ENCODE data around the gene ZNF608.

DNA sequence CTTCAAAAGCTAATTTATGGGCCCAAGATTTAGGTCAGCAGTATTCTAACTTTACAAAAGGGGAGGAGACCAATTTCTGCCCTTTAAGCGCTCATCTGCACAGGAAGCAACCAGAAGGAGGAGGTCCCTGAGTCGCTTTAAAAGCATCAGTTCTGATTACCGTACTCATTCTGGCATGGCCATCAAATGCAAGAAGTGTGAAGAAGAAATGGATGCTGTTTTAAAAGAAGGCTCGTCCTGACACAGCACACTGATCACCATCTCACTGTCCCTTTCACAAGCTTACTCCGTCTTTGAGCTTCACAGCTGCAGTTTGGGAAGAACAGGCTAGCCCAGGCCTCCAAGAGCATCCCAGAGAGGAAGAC, 17.5 kb downstream of the ZNF608 start:
- TF ChIP-seq, protein P1, sequence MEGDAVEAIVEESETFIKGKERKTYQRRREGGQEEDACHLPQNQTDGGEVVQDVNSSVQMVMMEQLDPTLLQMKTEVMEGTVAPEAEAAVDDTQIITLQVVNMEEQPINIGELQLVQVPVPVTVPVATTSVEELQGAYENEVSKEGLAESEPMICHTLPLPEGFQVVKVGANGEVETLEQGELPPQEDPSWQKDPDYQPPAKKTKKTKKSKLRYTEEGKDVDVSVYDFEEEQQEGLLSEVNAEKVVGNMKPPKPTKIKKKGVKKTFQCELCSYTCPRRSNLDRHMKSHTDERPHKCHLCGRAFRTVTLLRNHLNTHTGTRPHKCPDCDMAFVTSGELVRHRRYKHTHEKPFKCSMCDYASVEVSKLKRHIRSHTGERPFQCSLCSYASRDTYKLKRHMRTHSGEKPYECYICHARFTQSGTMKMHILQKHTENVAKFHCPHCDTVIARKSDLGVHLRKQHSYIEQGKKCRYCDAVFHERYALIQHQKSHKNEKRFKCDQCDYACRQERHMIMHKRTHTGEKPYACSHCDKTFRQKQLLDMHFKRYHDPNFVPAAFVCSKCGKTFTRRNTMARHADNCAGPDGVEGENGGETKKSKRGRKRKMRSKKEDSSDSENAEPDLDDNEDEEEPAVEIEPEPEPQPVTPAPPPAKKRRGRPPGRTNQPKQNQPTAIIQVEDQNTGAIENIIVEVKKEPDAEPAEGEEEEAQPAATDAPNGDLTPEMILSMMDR (IDR thresholded peaks at IDR 0.05; ENCODE audit: insufficient read depth, low read length): no peak
- TF ChIP-seq SPI1 (IDR thresholded peaks at IDR 0.05; ENCODE audit: borderline replicate concordance, low read depth) (no peak), POLR2AphosphoS5 (IDR thresholded peaks at IDR 0.05; ENCODE audit: low read depth) (no peak), GABPA (IDR thresholded peaks at IDR 0.05; ENCODE audit: low read depth) (no peak)
- TF ChIP-seq, protein P2, sequence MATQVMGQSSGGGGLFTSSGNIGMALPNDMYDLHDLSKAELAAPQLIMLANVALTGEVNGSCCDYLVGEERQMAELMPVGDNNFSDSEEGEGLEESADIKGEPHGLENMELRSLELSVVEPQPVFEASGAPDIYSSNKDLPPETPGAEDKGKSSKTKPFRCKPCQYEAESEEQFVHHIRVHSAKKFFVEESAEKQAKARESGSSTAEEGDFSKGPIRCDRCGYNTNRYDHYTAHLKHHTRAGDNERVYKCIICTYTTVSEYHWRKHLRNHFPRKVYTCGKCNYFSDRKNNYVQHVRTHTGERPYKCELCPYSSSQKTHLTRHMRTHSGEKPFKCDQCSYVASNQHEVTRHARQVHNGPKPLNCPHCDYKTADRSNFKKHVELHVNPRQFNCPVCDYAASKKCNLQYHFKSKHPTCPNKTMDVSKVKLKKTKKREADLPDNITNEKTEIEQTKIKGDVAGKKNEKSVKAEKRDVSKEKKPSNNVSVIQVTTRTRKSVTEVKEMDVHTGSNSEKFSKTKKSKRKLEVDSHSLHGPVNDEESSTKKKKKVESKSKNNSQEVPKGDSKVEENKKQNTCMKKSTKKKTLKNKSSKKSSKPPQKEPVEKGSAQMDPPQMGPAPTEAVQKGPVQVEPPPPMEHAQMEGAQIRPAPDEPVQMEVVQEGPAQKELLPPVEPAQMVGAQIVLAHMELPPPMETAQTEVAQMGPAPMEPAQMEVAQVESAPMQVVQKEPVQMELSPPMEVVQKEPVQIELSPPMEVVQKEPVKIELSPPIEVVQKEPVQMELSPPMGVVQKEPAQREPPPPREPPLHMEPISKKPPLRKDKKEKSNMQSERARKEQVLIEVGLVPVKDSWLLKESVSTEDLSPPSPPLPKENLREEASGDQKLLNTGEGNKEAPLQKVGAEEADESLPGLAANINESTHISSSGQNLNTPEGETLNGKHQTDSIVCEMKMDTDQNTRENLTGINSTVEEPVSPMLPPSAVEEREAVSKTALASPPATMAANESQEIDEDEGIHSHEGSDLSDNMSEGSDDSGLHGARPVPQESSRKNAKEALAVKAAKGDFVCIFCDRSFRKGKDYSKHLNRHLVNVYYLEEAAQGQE (IDR thresholded peaks at IDR 0.05; ENCODE audit: insufficient replicate concordance, low read depth): no peak

All from HL-60 (cell line).